Measurements from ENCODE around the gene ZNF445.
"Not testable (repeated sequence)": the region's sequence is repeated elsewhere in the genome, so short reads cannot be mapped to it uniquely, and the experiment has no call there.

Gene ZNF445

DNA sequence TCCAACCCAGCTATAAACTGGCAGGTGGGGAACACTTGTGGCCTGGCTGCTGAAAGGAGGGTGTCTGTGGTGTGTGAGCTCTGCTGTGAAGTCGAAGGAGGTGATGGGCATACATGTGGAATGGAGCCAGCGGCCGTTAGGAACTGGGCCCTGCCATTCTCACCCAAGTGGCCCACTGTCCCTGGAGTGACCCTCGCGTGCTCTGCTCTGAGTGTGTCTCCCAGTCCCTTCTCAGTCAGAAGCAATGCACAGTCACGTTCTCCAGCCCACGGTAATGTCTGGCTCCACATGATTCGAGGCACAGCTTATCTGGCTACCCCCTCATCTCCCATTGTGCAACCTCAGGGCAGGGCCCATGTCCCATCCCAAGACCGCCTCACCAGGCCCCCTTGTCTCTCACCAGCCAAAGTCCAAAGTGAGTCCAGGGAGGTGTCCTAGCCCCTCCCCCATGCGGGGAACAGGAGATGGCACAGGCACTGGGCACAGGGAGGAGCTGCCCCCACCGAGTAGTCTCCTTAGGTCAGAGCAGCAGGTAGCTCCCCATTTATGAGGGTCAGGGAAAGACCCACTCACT is 62.9 kb downstream of the ZNF445 start:
- H3K27ac Mint-ChIP-seq: no peak overlapping the region
- no peaks in the 10 kb centered on the region for H3K4me1 Mint-ChIP-seq (ENCODE audit: low read depth)
- H3K4me3 Mint-ChIP-seq: no peak overlapping the region
- no peaks in the 10 kb centered on the region for H3K9me3 Mint-ChIP-seq
- no peaks in the 10 kb centered on the region for H3K36me3 Mint-ChIP-seq (ENCODE audit: low read depth)
- no peaks in the 10 kb centered on the region for H3K27me3 Mint-ChIP-seq

GRCh38 chr3:44412365-44412764 is 65.1 kb downstream of the ZNF445 start:
- no peaks in the 10 kb centered on the region for H3K4me1 Mint-ChIP-seq (ENCODE audit: low read depth)
- no peaks in the 10 kb centered on the region for H3K36me3 Mint-ChIP-seq (ENCODE audit: low read depth)
- no peak overlapping the region for H3K4me3 Mint-ChIP-seq
- no peaks in the 10 kb centered on the region for H3K9me3 Mint-ChIP-seq
- H3K27me3 Mint-ChIP-seq: no peaks in the 10 kb centered on the region
- no peak overlapping the region for H3K27ac Mint-ChIP-seq

DNA sequence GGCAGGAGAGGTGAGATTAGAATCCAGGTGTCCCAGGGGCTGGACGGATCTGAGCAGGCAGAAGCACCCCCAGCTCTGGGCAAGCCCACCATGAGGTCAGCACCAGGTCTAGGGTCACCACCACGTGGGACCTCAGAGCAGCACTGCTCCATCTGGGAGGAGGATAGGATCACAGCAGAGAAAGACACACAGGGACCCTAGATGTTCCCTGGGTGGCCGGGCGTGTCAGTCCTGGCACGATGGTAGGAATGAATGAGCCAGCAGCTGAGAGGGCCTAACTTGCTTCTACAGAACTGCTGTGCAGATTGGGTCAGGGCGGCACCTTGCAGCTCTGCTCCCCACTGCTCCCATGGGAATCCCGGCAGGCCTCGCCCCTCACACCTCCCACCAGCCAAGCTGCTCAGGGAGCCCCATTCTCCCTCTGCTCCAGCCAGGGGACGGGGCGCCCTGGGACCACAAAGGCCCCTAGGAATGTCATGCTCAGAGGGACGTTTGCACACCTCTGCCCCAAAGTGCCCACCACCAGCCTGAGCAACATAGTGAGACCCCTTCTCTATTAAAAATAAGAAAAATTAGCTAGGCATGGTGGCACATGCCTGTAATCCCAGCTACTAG is 66.3 kb downstream of the ZNF445 start:
- no peak overlapping the region for H3K4me3 Mint-ChIP-seq
- H3K4me1 Mint-ChIP-seq (ENCODE audit: low read depth): no peaks in the 10 kb centered on the region
- H3K27ac Mint-ChIP-seq: no peak overlapping the region
- H3K9me3 Mint-ChIP-seq: no peaks in the 10 kb centered on the region
- no peaks in the 10 kb centered on the region for H3K27me3 Mint-ChIP-seq
- no peaks in the 10 kb centered on the region for H3K36me3 Mint-ChIP-seq (ENCODE audit: low read depth)

DNA sequence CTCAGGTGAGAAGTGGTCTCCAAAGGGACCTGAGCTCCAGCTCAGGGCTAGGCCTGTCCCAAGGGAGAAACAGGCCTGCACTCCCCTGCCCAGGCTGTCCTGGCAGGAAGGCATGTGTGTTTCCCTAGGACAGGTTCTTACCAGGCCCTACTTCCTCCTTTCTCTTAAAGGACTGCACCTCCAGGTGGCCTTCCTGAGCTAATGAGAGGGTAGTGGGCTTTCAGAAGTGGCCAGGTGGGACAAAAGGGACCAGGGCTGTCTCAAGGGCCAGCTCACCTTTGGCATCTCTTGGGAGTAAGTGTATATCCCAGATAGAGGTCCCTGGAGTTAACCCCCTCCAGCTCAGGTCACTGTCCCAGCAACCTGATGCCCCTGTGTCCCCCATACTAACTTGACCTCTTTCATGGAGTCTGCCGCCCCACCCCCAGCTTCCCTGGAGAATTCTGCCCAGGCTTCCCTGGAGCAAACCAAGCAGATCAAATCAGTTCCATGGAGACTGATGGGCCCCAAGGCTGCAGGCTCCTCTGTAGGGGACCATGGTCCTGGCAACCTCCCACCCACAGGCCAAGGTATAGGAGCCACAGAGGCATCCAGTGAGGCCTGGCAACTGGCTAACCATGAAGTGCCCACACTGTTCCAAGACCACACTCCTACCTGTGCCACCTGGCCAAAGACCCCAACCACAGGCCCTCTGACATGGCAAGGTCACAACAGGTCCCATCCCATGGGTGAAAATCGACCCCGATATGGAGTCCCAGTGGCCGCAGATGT is 67.6 kb downstream of the ZNF445 start:
- Mint-ChIP-seq H3K27me3 (no peaks in the 10 kb centered on the region), H3K36me3 (ENCODE audit: low read depth) (no peaks in the 10 kb centered on the region), H3K9me3 (no peaks in the 10 kb centered on the region), H3K4me1 (ENCODE audit: low read depth) (no peaks in the 10 kb centered on the region), H3K27ac (no peak overlapping the region), H3K4me3 (no peak overlapping the region)

DNA sequence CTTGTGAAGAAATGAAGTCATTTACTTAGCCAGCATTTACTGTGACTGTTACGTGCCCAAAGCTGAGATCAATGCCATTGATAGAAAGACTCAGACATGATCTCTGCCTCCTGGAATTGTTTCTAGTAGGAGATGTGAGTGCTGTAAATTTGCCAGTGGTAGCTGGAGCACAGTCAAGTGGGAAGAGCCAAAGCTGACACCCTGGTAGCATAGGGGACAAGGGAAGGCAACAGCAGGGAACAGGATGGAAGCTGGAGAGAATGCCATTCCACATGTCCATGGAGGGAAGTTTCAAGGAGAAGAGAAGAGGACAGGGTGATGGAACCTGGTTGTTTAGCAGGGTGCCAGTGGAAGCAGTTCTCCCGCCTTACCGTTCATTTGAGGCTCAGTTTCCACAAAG is 74.9 kb downstream of the ZNF445 start:
- no peaks in the 10 kb centered on the region for H3K4me1 Mint-ChIP-seq (ENCODE audit: low read depth)
- H3K4me3 Mint-ChIP-seq: no peak overlapping the region
- no peak overlapping the region for H3K27ac Mint-ChIP-seq
- H3K9me3 Mint-ChIP-seq: no peaks in the 10 kb centered on the region
- H3K27me3 Mint-ChIP-seq: no peaks in the 10 kb centered on the region
- H3K36me3 Mint-ChIP-seq (ENCODE audit: low read depth): peaks cover 15% of the 10 kb centered on the region

DNA sequence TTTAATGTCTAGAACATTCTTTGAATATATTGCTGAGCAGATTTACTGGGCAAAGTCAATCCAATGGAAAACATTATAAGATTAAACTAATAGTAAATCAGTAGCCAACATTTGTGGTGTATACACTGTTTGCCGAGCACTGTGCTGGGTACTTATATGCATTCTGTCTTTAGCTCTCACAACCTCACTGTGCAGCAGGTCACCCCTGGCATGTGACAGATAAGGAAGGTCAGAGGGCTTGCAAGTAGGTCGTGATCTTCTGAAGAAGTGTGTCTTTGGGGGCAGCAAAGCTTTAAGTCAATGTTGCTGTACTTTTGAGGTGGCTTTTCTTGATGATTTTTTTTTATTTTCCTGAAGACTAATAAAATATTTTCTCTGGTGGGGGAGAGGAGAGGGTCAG is 76.7 kb downstream of the ZNF445 start:
- Mint-ChIP-seq H3K27ac (no peak overlapping the region), H3K4me3 (no peak overlapping the region), H3K27me3 (no peaks in the 10 kb centered on the region), H3K9me3 (no peaks in the 10 kb centered on the region), H3K36me3 (ENCODE audit: low read depth) (peaks cover 18% of the 10 kb centered on the region), H3K4me1 (ENCODE audit: low read depth) (no peaks in the 10 kb centered on the region)

DNA sequence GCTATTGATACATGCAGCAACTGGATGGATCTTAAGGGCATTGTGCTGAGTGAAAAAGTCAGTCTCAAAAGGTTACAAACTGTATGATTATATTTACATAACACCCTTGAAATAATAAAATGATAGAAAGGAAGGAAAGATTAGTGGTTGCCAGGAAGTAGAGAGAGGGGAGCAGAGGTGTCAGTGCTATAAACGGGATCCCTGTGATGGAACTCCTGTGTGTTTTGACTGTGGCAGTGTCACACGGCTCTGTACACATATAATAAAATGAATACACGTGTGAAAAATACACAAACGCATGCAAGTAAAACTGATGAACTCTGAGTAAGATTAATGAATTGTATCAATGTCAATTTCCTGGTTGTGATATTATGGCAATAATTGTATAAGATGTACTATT is 78.6 kb downstream of the ZNF445 start:
- H3K27ac Mint-ChIP-seq: no peak overlapping the region
- no peak overlapping the region for H3K4me3 Mint-ChIP-seq
- H3K27me3 Mint-ChIP-seq: no peaks in the 10 kb centered on the region
- H3K4me1 Mint-ChIP-seq (ENCODE audit: low read depth): no peaks in the 10 kb centered on the region
- no peaks in the 10 kb centered on the region for H3K9me3 Mint-ChIP-seq
- peaks cover 16% of the 10 kb centered on the region for H3K36me3 Mint-ChIP-seq (ENCODE audit: low read depth)

DNA sequence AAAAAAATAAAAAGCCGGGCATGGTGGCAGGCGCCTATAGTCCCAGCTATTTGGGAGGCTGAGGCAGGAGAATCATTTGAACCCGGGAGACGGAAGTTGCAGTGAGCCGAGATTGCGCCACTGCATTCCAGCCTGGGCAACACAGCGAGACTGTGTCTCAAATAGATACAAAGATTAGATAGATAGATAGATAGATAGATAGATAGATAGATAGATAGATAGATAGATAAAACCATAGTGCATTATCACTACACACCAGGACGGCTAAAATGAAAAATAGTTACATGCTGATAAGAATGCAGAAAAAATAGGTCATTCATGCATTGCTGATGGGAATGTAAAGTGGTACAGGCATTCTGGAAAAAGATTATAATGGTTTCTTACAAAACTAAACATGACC is 79.2 kb downstream of the ZNF445 start:
- not testable (repeated sequence) for H3K4me3 Mint-ChIP-seq; H3K27me3 Mint-ChIP-seq; H3K4me1 Mint-ChIP-seq (ENCODE audit: low read depth); H3K9me3 Mint-ChIP-seq; H3K27ac Mint-ChIP-seq
- H3K36me3 Mint-ChIP-seq (ENCODE audit: low read depth): peaks cover 14% of the 10 kb centered on the region

- Mint-ChIP-seq H3K4me3 (no peak overlapping the region), H3K4me1 (ENCODE audit: low read depth) (no peaks in the 10 kb centered on the region), H3K36me3 (ENCODE audit: low read depth) (peaks cover 14% of the 10 kb centered on the region), H3K27ac (no peak overlapping the region), H3K27me3 (no peaks in the 10 kb centered on the region), H3K9me3 (peaks cover 3% of the 10 kb centered on the region)
These were observed 81.0 kb downstream of the ZNF445 start for GRCh38 chr3:44396200-44397171.

DNA sequence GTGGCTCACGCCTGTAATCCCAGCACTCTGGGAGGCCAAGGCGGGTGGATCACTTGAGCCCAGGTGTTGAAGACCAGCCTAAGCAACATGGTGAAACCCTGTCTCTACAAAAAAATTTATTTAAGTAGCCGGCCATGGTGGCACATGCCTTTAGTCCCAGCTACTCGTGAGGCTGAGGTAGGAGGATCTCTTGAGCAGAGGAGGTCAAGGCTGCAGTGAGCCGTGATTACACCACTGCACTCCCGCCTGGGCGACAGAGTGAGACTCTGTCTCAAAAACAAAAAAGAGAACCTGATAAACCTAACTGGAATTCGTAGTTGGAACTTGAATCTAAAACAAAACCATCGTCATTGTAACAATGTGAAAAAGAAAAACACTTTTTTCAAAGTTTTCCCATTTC is 81.8 kb downstream of the ZNF445 start:
- Mint-ChIP-seq H3K4me3 (no peak overlapping the region), H3K9me3 (peaks cover 3% of the 10 kb centered on the region), H3K27ac (no peak overlapping the region), H3K4me1 (ENCODE audit: low read depth) (no peaks in the 10 kb centered on the region), H3K27me3 (no peaks in the 10 kb centered on the region), H3K36me3 (ENCODE audit: low read depth) (peaks cover 10% of the 10 kb centered on the region)

DNA sequence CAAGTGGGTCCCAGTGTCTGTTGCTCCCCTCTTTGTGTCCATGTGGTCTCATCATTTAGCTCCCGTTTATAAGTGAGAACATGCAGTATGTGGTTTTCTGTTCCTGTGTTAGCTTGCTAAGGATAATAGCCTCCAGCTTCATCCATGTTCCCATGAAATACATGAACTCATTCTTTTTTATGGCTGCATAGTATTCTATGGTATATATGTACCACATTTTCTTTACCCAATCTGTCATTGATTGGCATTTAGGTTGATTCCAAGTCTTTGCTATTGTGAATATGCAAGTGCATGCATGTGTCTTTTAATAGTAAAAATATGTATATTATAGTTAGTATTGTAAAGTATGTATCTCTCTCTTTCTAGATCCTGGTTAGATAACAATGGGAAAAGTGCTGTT is 85.0 kb downstream of the ZNF445 start:
- peaks cover 3% of the 10 kb centered on the region for H3K36me3 Mint-ChIP-seq (ENCODE audit: low read depth)
- no peak overlapping the region for H3K4me3 Mint-ChIP-seq
- no peak overlapping the region for H3K27ac Mint-ChIP-seq
- H3K4me1 Mint-ChIP-seq (ENCODE audit: low read depth): no peaks in the 10 kb centered on the region
- no peaks in the 10 kb centered on the region for H3K27me3 Mint-ChIP-seq
- peaks cover 3% of the 10 kb centered on the region for H3K9me3 Mint-ChIP-seq

DNA sequence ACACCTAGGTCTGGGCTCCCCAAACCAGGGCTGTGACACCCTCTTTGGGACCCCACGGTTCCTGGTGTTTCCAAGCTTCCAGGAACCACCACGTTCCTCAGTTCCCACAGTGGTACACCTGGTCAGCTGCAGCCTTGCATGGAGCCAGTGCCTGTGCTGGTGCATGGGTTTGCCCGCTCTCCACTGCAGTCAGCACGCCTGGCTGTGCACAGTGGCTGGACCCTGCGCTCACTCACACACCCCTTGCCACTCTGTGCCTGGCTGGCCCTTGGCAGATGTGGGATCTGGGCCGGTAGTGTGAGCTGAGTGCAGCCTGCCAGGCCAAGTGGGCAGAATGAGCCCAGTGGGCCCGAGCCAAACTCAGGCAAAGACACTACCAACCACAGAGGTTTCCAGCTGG is 90.1 kb downstream of the ZNF445 start:
- Mint-ChIP-seq H3K9me3 (peaks cover 11% of the 10 kb centered on the region), H3K27me3 (no peaks in the 10 kb centered on the region), H3K4me1 (ENCODE audit: low read depth) (no peaks in the 10 kb centered on the region), H3K4me3 (no peak overlapping the region), H3K27ac (no peak overlapping the region), H3K36me3 (ENCODE audit: low read depth) (no peaks in the 10 kb centered on the region)
